GM18499 (cell line): ENCODE measurements around the gene MRPL53.

Source experiments
- ATAC-seq: cut with Tn5 transposase; IDR thresholded peaks from one replicate; pipeline ENCODE4 v1.9.1; 2021; ENCODE audit warnings: moderate number of reproducible peaks; ENCODE audit not compliant: insufficient read depth, unreplicated experiment

The MRPL53 gene

GRCh38 chr2:74430502-74430901 lies 42.0 kb downstream of the MRPL53 start:
- ATAC-seq: no peak

- ATAC-seq: no peak
Observed at GRCh38 chr2:74429487-74430451, 42.7 kb downstream of the MRPL53 start.

GRCh38 chr2:74428675-74429074 lies 43.8 kb downstream of the MRPL53 start:
- no peak for ATAC-seq

- ATAC-seq: no peak
Observed at GRCh38 chr2:74427551-74427950, 44.9 kb downstream of the MRPL53 start.

GRCh38 chr2:74426181-74426758 lies 46.2 kb downstream of the MRPL53 start:
- no peak for ATAC-seq

- ATAC-seq: no peak
Observed at GRCh38 chr2:74425523-74425922, 47.0 kb downstream of the MRPL53 start.

GRCh38 chr2:74424995-74425406 lies 47.5 kb downstream of the MRPL53 start:
- ATAC-seq: no peak

GRCh38 chr2:74424139-74424992 lies 48.1 kb downstream of the MRPL53 start:
- no peak for ATAC-seq

GRCh38 chr2:74423231-74424095 lies 49.0 kb downstream of the MRPL53 start:
- ATAC-seq: no peak
